Pancreas (tissue), 10 donors: ENCODE data around the gene LRRC46. TPM values are rescaled to one million over a fixed set of nuclear protein-coding genes. Genes with fewer than 3 reads are reported as not detected.

ENCODE experiments used
- ATAC-seq, 4 donors: fragments of 200-7000 bp; cut with Tn5 transposase; one replicate each; pipeline versions ENCODE4 v1.8.0 to v1.9.1; 2020; ENCODE audit warnings: mild to moderate bottlenecking in 4 of 4, moderate library complexity in 4 of 4
- DNase-seq, 6 donors: peaks; one replicate each; pipeline ENCODE4 v3.0.0-alpha.2; 2020
- FAIRE-seq: peaks from 2 replicates; lab custom pipeline; 2012; peaks lifted over from hg19 to GRCh38; lab: Jason Lieb, UNC
- H3K27ac ChIP-seq, 4 donors: fragments of 200-600 bp; sonication (generic); 1 replicate in 3 of 4; 2 replicates in 1 of 4; pipeline versions ENCODE4 v1.5.0 to v1.8.0; 2020
- H3K27me3 ChIP-seq, 4 donors: fragments of 200-600 bp; one replicate each; pipeline ENCODE4 v1.8.0; 2021
- H3K36me3 ChIP-seq, 3 donors: fragments of 200-600 bp; sonication (generic) in 1 of 3; one replicate each; pipeline versions ENCODE4 v1.5.0 to v1.8.0; 2020 to 2021
- H3K4me1 ChIP-seq, 3 donors: fragments of 200-600 bp; one replicate each; pipeline ENCODE4 v1.8.0; 2021
- H3K4me3 ChIP-seq, 4 donors: fragments of 200-600 bp; sonication (generic) in 2 of 4; one replicate each; pipeline versions ENCODE4 v1.5.0 to v1.8.0; 2020 to 2021
- H3K9me3 ChIP-seq, 4 donors: fragments of 200-600 bp; one replicate each; pipeline ENCODE4 v1.8.0; 2021
- WGBS, 2 donors: extraction: QIAGEN DNeasy Blood & Tissue Kit; methylation state at CpG; one replicate each; pipeline ENCODE4 v1.1.7; 2013; 5-methylcytosine and 5-hydroxymethylcytosine counted together
- intact Hi-C, 3 donors: fragments of 100-400 bp; cut with DNase I; formaldehyde crosslinking; loops; one replicate each; pipeline versions ENCODE4 v1.11.1 to v1.14.2; 2022
- polyA plus RNA-seq, 2 donors: library from polyadenylated mRNA; stranded (reverse); fragments of 200-250 nt; gene quantifications; one replicate each; pipeline ENCODE4 v1.2.3, GENCODE V29; 2013
- total RNA-seq, 6 donors: library from RNA; stranded (reverse); fragmentation: NEBNext Ultra II Directional in 4 of 6; extraction: Animal tissue kit (Norgen Biotek cat#: 25700) in 4 of 6; gene quantifications; one replicate each; pipeline versions ENCODE4 v1.2.1 to v1.2.4, GENCODE V29; 2021 to 2023
- TF ChIP-seq, protein P1 (sequence below), 4 donors: fragments of 200-600 bp; sonication (generic) in 3 of 4; IDR thresholded peaks; one replicate each; pipeline versions ENCODE4 v1.5.0 to v1.8.0; 2021; ENCODE audit warnings: antibody characterized with exemption in 4 of 4
- donor health status: healthy with polysubstance abuse.
- donor health status: DM: no; HTN: no; CAD: no; lungs with moderate emphysema.
- donor health status: DM: no; HTN: no; CAD: no.
- donor health status: control.
- donor health status: control.
- donor health status: Bipolar disorder and iron deficiency.
- donor health status: DM: yes; HTN: yes; CAD: no.
- donor health status: DM: no; HTN: no; CAD: no.
- donor health status: DM: no; HTN: no; CAD: no.
- donor health status: DM: yes; HTN: yes; CAD: no.

LRRC46 gene
- total and polyA plus RNA-seq, 8 donors: 0.14 to 1.8 (median 0.47) TPM

DNA sequence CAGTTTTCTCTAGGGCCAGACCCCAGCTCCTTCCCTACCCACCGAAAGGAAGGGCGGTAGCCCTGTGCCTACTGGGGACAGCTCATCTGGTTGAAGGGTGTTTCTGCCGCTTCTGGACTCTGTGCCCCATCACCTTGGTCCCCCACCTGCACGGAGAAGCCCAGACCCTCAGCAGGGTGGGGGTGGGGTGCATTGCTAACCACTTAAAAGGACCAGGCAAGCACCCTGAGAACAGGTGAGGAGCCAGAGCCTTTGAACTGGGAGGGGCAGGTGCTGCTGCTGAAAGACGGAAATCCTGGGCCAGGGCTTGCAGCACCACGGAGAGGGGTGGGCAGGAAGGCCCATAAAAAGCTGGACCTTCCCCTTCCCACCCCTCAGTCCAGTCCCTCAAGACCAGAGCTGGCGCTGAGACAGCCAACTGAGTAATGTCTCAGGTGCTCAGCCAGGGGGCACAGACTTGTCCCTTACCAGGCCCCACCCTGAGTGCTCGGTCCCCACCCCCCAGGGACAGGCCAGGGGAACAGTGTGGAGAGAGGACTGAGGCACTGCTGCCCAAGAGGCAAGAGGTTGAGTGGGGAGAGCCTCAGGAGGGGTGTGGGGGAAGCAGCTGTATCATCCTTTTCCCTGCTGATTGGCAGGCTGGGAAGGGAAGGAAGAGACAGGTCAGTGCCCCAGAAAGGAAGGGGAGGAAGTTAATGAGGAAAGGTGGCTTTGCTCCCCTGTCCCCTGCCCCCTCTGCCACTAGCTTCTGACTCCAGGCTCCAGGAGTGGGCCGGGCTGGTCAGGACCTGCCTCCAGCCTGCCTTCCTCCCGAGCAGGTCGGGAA lies 53.6 kb downstream of the LRRC46 start:
- no peak for DNase-seq
- H3K27ac ChIP-seq: no peak overlapping the region
- intact Hi-C loops: no loop called here

More for the DNA sequence above, 53.6 kb downstream of the LRRC46 start:
- no peaks in the 10 kb centered on the region for H3K36me3 ChIP-seq
- no peaks in the 10 kb centered on the region for H3K27me3 ChIP-seq
- no peak overlapping the region for H3K4me3 ChIP-seq
- H3K4me1 ChIP-seq: no peaks in the 10 kb centered on the region
- WGBS, 2 donors: 72 to 74% methylated on average over 11 of the region's 11 CpGs
- TF ChIP-seq, protein P1, sequence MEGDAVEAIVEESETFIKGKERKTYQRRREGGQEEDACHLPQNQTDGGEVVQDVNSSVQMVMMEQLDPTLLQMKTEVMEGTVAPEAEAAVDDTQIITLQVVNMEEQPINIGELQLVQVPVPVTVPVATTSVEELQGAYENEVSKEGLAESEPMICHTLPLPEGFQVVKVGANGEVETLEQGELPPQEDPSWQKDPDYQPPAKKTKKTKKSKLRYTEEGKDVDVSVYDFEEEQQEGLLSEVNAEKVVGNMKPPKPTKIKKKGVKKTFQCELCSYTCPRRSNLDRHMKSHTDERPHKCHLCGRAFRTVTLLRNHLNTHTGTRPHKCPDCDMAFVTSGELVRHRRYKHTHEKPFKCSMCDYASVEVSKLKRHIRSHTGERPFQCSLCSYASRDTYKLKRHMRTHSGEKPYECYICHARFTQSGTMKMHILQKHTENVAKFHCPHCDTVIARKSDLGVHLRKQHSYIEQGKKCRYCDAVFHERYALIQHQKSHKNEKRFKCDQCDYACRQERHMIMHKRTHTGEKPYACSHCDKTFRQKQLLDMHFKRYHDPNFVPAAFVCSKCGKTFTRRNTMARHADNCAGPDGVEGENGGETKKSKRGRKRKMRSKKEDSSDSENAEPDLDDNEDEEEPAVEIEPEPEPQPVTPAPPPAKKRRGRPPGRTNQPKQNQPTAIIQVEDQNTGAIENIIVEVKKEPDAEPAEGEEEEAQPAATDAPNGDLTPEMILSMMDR (IDR thresholded peaks at IDR 0.05): no peak
- ATAC-seq: no peak
- H3K9me3 ChIP-seq: no peaks in the 10 kb centered on the region
- FAIRE-seq: no peak

Other genes starting within 250 kb of the LRRC46 start
- gene KPNB1, start 181.8 kb upstream of the LRRC46 start, total RNA-seq: 100 to 1,000 TPM in 5 of 6 donors, 10 to 100 TPM in 1; 91.5 to 126 (median 118) TPM
- 10 to 100 TPM; 18.1 to 36.7 TPM for gene KPNB1, start 181.8 kb upstream of the LRRC46 start, polyA plus RNA-seq
- 1 to 10 TPM; 4.7 to 7.0 (median 5.7) TPM for gene TBKBP1, start 137.5 kb upstream of the LRRC46 start, total RNA-seq
- 10 to 100 TPM; 11.1 to 21.2 TPM for gene TBKBP1, start 137.5 kb upstream of the LRRC46 start, polyA plus RNA-seq
- under 1 TPM in 5 of 6 donors, not detected in 1; 0.16 to 0.40 (median 0.19) TPM for gene TBX21, start 98.4 kb upstream of the LRRC46 start, total RNA-seq
- under 1 TPM in 1 of 2 donors, not detected in 1; 0.09 TPM for gene TBX21, start 98.4 kb upstream of the LRRC46 start, polyA plus RNA-seq
- 10 to 100 TPM in 3 of 6 donors, 1 to 10 TPM in 3; 8.4 to 20.2 (median 11.3) TPM for gene OSBPL7, start 9.9 kb upstream of the LRRC46 start, total RNA-seq
- 10 to 100 TPM; 23.3 to 34.7 TPM for gene OSBPL7, start 9.9 kb upstream of the LRRC46 start, polyA plus RNA-seq
- gene MRPL10, start 129 bp upstream of the LRRC46 start, total RNA-seq: 10 to 100 TPM; 16.8 to 35.2 (median 25.1) TPM
- gene MRPL10, start 129 bp upstream of the LRRC46 start, polyA plus RNA-seq: 10 to 100 TPM; 18.3 to 23.2 TPM
- gene SCRN2, start 9.6 kb downstream of the LRRC46 start, total RNA-seq: 10 to 100 TPM; 12.6 to 24.3 (median 19.0) TPM
- 10 to 100 TPM; 50.4 to 56.1 TPM for gene SCRN2, start 9.6 kb downstream of the LRRC46 start, polyA plus RNA-seq
- under 1 TPM; 0.12 to 0.56 (median 0.22) TPM for gene SP6, start 19.5 kb downstream of the LRRC46 start, total RNA-seq
- under 1 TPM; 0.16 to 0.27 TPM for gene SP6, start 19.5 kb downstream of the LRRC46 start, polyA plus RNA-seq
- 1 to 10 TPM; 5.2 to 8.8 (median 6.9) TPM for gene SP2, start 64.6 kb downstream of the LRRC46 start, total RNA-seq
- gene SP2, start 64.6 kb downstream of the LRRC46 start, polyA plus RNA-seq: 1 to 10 TPM; 5.5 to 8.5 TPM
- gene PNPO, start 109.9 kb downstream of the LRRC46 start, total RNA-seq: 10 to 100 TPM; 13.2 to 23.5 (median 19.6) TPM
- gene PNPO, start 109.9 kb downstream of the LRRC46 start, polyA plus RNA-seq: 1 to 10 TPM; 6.5 to 7.6 TPM
- gene PRR15L, start 126.2 kb downstream of the LRRC46 start, total RNA-seq: 10 to 100 TPM; 26.6 to 68.6 (median 42.7) TPM
- gene PRR15L, start 126.2 kb downstream of the LRRC46 start, polyA plus RNA-seq: 10 to 100 TPM; 59.9 to 64.9 TPM
- 100 to 1,000 TPM; 134 to 234 (median 165) TPM for gene CDK5RAP3, start 139.4 kb downstream of the LRRC46 start, total RNA-seq
- gene CDK5RAP3, start 139.4 kb downstream of the LRRC46 start, polyA plus RNA-seq: 1,000 to 10,000 TPM; 1,052 to 1,312 TPM
- 10 to 100 TPM in 2 of 6 donors, 1 to 10 TPM in 4; 6.3 to 10.8 (median 8.6) TPM for gene COPZ2, start 206.1 kb downstream of the LRRC46 start, total RNA-seq
- gene COPZ2, start 206.1 kb downstream of the LRRC46 start, polyA plus RNA-seq: 1 to 10 TPM; 9.7 to 9.8 TPM
- gene NFE2L1, start 216.7 kb downstream of the LRRC46 start, total RNA-seq: 10 to 100 TPM; 27.4 to 74.0 (median 44.5) TPM
- 10 to 100 TPM; 40.9 to 47.2 TPM for gene NFE2L1, start 216.7 kb downstream of the LRRC46 start, polyA plus RNA-seq